Right lobe of liver (tissue), 6 donors: ENCODE results near the gene GIGYF2. TPM values are rescaled to one million over a fixed set of nuclear protein-coding genes. Genes with fewer than 3 reads are reported as not detected.

Source experiments
- ATAC-seq, 4 donors: fragments of 200-7000 bp; cut with Tn5 transposase; one replicate each; pipeline ENCODE4 v1.9.1; 2020; ENCODE audit warnings: mild to moderate bottlenecking in 4 of 4, moderate library complexity in 4 of 4
- DNase-seq, 3 donors: peaks; one replicate each; pipeline ENCODE4 v3.0.0-alpha.2; 2020
- H3K27ac ChIP-seq, 3 donors: fragments of 200-600 bp; one replicate each; pipeline ENCODE4 v1.8.0; 2022
- H3K27me3 ChIP-seq, 2 donors: fragments of 200-600 bp; one replicate each; pipeline ENCODE4 v1.8.0; 2022
- H3K36me3 ChIP-seq, 4 donors: fragments of 200-600 bp; sonication (generic) in 1 of 4; one replicate each; pipeline versions ENCODE4 v1.5.1 to v1.8.0; 2017 to 2022; ENCODE audit warnings: control low read depth in 1 of 4
- H3K4me1 ChIP-seq, 4 donors: fragments of 200-600 bp; sonication (generic) in 1 of 4; one replicate each; pipeline versions ENCODE4 v1.5.1 to v1.8.0; 2017 to 2022; ENCODE audit warnings: control low read depth in 1 of 4
- H3K4me3 ChIP-seq, 3 donors: fragments of 200-600 bp; one replicate each; pipeline ENCODE4 v1.8.0; 2022
- H3K9me3 ChIP-seq, 4 donors: fragments of 200-600 bp; sonication (generic) in 1 of 4; one replicate each; pipeline versions ENCODE4 v1.5.1 to v1.8.0; 2017 to 2022; ENCODE audit warnings: control low read depth in 1 of 4
- CTCF ChIP-seq, 4 donors: fragments of 200-600 bp in 3 of 4; fragments of 450-650 bp in 1 of 4; IDR thresholded peaks; one replicate each; pipeline versions ENCODE4 v1.5.1 to v1.8.0; 2016 to 2022; ENCODE audit warnings: antibody characterized with exemption in 4 of 4, mild to moderate bottlenecking in 2 of 4
- POLR2A ChIP-seq: fragments of 450-650 bp; IDR thresholded peaks from one replicate; pipeline ENCODE4 v1.6.1; 2017; ENCODE audit warnings: antibody characterized with exemption, mild to moderate bottlenecking
- WGBS: methylation state at CpG from one replicate; pipeline ENCODE4 v1.1.6; 2018; ENCODE audit warnings: low coverage, low lambda C conversion rate; ENCODE audit not compliant: insufficient coverage; ENCODE audit errors: missing lambda C conversion rate; 5-methylcytosine and 5-hydroxymethylcytosine counted together
- intact Hi-C, 2 donors: fragments of 100-400 bp; cut with DNase I; formaldehyde crosslinking; loops; one replicate each; pipeline versions ENCODE4 v1.11.2 to v1.14.1; 2022
- total RNA-seq, 6 experiments: library from RNA; depleted of rRNA in 2 of 6; stranded (reverse); fragments of >200 nt in 2 of 6; fragmentation: NEBNext Ultra II Directional in 3 of 6; extraction: Animal tissue kit (Norgen Biotek cat#: 25700) in 3 of 6; gene quantifications; one replicate each; pipeline versions ENCODE4 v1.1.0 to v1.2.4, GENCODE V29; 2016 to 2023
- donor health status: DM: no; HTN: yes; CAD: no.
- donor health status: DM: no; HTN: no; CAD: no.
- donor health status: DM: no; HTN: no; CAD: no.
- donor health status: DM: no; HTN: yes; CAD: no.
- donor health status: DM: no; HTN: yes; CAD: no.

The GIGYF2 gene
- total RNA-seq, 6 experiments from 2014 or later, result 25.7 to 35.0 (median 32.6) TPM

DNA sequence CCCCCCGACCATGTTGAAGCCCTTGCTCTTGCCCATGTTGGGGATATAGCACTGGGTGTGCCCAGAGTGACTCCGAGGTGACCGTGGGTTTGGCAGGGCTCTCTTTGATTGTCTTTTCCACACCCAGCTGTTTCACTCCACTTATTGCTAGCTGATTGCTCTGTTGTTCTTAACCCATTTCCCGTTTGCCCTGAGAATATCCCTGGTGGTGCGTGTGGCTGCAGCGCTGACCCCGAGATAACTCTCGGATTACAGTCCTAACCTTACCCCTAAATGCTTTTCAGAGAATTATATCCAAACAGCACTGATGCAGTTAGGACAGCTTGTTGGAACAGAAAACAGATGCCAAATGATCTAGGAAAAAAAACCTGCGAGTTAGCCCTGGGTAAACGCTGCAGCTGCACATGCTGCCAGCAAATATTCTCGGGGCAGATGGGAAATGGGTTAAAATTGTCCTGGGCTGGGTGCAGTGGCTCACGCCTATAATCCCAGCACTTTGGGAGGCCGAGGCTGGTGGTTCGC is 138.6 kb downstream of the GIGYF2 start:
- intact Hi-C loops, result no loop called here
- H3K27ac ChIP-seq, result no peak overlapping the region
- peaks cover 0 to 51% (median 29%) of the 10 kb centered on the region in 4 donors for H3K36me3 ChIP-seq
- WGBS, result 74% methylated on average over 14 of the region's 14 CpGs
- no peak for DNase-seq
- H3K27me3 ChIP-seq, result no peaks in the 10 kb centered on the region
- TF ChIP-seq CTCF (IDR thresholded peaks at IDR 0.05), result no peak
- ATAC-seq, result no peak
- peaks cover 0 to 8% (median 0%) of the 10 kb centered on the region in 4 donors for H3K4me1 ChIP-seq
- H3K9me3 ChIP-seq, result no peaks in the 10 kb centered on the region
- H3K4me3 ChIP-seq, result no peak overlapping the region

DNA sequence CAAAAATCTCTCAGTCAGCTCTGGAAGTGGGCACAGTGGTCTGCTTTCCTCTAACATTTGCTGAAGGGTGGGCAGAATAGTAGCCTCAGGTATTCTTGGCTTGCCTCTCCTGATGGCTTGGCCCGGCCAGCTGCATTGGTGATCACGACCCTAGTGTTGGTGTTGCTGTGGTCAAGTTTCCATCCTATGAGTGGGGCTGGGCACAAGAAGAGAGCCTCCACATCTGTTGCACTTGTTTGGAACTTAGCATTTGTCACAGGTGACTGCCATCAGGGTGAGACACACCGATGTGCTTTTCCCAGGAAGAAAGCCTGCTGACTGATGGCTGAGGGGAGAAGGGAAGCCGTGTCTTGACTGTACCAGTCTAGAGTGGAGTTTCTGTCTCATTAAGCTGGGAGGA is 139.8 kb downstream of the GIGYF2 start:
- intact Hi-C loops, result no loop called here
- WGBS, result 100% methylated on average over 1 of the region's 4 CpGs
- H3K4me1 ChIP-seq, result peaks cover 0 to 8% (median 0%) of the 10 kb centered on the region in 4 donors
- DNase-seq, result no peak
- no peaks in the 10 kb centered on the region for H3K9me3 ChIP-seq
- H3K27ac ChIP-seq, result no peak overlapping the region
- TF ChIP-seq CTCF (IDR thresholded peaks at IDR 0.05) (no peak), POLR2A (no peak)
- no peaks in the 10 kb centered on the region for H3K27me3 ChIP-seq
- H3K4me3 ChIP-seq, result no peak overlapping the region
- H3K36me3 ChIP-seq, result peaks cover 0 to 51% (median 27%) of the 10 kb centered on the region in 4 donors
- ATAC-seq, result no peak

DNA sequence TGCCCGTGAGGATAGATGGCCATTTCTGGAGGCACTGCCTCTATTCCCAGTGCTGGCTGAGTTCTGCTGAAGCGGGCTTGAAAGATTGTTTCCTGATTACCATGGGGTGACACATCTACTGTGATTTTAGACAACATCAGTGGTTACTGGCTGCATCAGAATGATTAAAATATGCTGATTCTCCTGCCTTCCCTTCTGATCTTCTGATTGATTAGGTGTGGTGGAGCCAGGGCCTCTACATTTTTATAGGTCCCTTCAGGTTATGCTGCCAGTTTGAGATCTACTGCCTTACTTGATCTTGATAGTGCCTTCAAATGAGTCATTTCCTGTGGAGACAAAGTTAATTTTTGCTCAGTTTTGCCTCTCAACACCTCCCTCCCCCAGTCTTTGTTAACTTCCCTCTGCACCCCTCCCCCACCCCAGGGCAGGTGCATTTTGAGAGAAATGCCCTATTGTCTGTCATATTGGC is 141.3 kb downstream of the GIGYF2 start:
- Histone ChIP-seq H3K9me3 (no peaks in the 10 kb centered on the region), H3K4me1 (peaks cover 0 to 8% (median 0%) of the 10 kb centered on the region in 4 donors), H3K4me3 (no peak overlapping the region), H3K36me3 (peaks cover 0 to 40% (median 20%) of the 10 kb centered on the region in 4 donors), H3K27me3 (no peaks in the 10 kb centered on the region), H3K27ac (no peak overlapping the region)
- intact Hi-C loops, result no loop called here
- no peak for TF ChIP-seq POLR2A
- no peak for TF ChIP-seq CTCF (IDR thresholded peaks at IDR 0.05)
- ATAC-seq (peak; percentile 35 to 81 (median 36)), DNase-seq (peak in 1 of 3 donors; percentile 34)
- WGBS, result 48% methylated on average over 2 of the region's 2 CpGs

DNA sequence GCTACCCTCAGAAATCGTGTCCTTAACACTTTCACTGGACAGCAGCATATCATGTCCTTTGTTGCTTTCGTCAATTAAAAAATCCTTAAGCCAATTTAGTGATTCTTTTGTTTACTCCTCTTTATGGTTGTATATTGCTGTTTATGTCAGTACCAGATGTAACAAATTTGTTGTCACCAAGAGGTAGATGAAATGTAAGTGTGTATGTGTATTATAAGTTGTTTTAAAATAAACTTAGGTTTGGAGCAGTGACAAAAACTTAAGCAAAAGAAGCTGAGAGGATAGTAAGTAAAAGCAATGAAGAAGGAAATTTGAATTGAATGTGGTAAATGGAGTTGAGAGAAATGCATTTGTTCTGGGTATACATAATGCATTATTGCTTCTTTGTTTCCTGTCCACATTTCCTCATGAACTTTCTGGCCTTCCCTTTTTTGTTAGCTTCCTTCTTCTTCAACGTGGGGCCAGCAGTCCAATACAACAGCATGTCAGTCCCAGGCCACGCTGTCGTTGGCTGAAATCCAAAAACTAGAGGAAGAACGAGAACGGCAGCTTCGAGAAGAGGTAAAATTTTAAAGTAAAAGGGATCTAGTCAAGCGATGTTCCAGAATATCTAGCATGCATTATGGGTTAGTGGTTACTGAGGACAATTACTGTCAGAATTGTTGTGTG is 142.4 kb downstream of the GIGYF2 start:
- ATAC-seq, result peak; percentile 40 to 69 (median 56)
- DNase-seq, result peak in 2 of 3 donors; percentile 42 to 61
- no peaks in the 10 kb centered on the region for H3K9me3 ChIP-seq
- no peak overlapping the region for H3K27ac ChIP-seq
- peaks cover 0 to 8% (median 0%) of the 10 kb centered on the region in 4 donors for H3K4me1 ChIP-seq
- peaks cover 0 to 40% (median 15%) of the 10 kb centered on the region in 4 donors for H3K36me3 ChIP-seq
- intact Hi-C loops, result no loop called here
- 53% methylated on average over 9 of the region's 9 CpGs for WGBS
- no peaks in the 10 kb centered on the region for H3K27me3 ChIP-seq
- no peak overlapping the region for H3K4me3 ChIP-seq
- TF ChIP-seq POLR2A, result no peak
- TF ChIP-seq CTCF (IDR thresholded peaks at IDR 0.05), result no peak
